A673 (cell line): ENCODE measurements around the gene SLC41A3.

ENCODE experiments used
- EZH2 ChIP-seq: fragments of 200-600 bp; sonication (generic); IDR thresholded peaks from 2 replicates; pipeline ENCODE4 v1.6.1; 2017; ENCODE audit warnings: borderline replicate concordance, low read depth, mild to moderate bottlenecking, mixed read lengths, antibody characterized with exemption, low read length; ENCODE audit not compliant: poor library complexity, severe bottlenecking
- TF ChIP-seq, protein P1 (sequence below): fragments of 300-800, 200-600 bp; sonication (generic); conservative IDR thresholded peaks from 2 replicates; pipeline ENCODE4 v1.5.1; 2017; ENCODE audit warnings: low read depth, mild to moderate bottlenecking, antibody characterized with exemption, low read length, moderate library complexity, mixed read lengths

GRCh38 chr3:126102530-126102951 is 18.6 kb upstream of the SLC41A3 start:
- TF ChIP-seq, protein P1, sequence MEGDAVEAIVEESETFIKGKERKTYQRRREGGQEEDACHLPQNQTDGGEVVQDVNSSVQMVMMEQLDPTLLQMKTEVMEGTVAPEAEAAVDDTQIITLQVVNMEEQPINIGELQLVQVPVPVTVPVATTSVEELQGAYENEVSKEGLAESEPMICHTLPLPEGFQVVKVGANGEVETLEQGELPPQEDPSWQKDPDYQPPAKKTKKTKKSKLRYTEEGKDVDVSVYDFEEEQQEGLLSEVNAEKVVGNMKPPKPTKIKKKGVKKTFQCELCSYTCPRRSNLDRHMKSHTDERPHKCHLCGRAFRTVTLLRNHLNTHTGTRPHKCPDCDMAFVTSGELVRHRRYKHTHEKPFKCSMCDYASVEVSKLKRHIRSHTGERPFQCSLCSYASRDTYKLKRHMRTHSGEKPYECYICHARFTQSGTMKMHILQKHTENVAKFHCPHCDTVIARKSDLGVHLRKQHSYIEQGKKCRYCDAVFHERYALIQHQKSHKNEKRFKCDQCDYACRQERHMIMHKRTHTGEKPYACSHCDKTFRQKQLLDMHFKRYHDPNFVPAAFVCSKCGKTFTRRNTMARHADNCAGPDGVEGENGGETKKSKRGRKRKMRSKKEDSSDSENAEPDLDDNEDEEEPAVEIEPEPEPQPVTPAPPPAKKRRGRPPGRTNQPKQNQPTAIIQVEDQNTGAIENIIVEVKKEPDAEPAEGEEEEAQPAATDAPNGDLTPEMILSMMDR: no peak
- no peak for TF ChIP-seq EZH2
